ENCODE results near the gene PAIP2. TPM values are rescaled to one million over a fixed set of nuclear protein-coding genes. Genes with fewer than 3 reads are reported as not detected.

Gene PAIP2
- total RNA-seq, 1 experiment from 2014 or later: 95.0 TPM

DNA sequence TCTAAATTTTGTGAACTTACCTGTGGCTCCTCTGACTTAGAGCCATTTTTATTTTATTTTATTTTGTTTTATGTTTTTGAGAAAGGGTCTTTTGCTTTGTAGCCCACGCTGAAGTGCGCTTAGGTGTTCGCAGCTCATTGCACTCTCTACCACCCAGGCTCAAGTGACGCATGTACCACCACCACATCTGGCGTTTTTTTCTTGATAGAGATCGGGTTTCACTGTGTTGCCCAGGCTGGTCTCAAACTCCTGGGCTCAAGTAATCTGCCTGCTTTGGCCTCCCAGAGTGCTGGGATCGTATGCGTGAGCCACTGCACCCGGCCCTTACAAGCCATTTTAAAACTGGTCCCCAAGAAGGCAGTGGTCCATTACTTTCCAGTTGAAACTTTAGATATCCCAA lies 29.6 kb upstream of the PAIP2 start:
- Histone ChIP-seq H3K27me3 (replicated peaks; ENCODE audit: insufficient read depth, low read depth, low read length, poor library complexity) (no peaks in the 10 kb centered on the region), H3K9me3 (ENCODE audit: low read depth, low read length, poor library complexity, severe bottlenecking) (no peaks in the 10 kb centered on the region), H3K4me3 (ENCODE audit: low read depth, low read length, poor library complexity, severe bottlenecking) (no peak overlapping the region), H3K27ac (ENCODE audit: low read depth, low read length, poor library complexity, severe bottlenecking) (no peak overlapping the region), H3K36me3 (ENCODE audit: insufficient read depth, low read length, poor library complexity, severe bottlenecking) (peaks cover 29% of the 10 kb centered on the region), H3K4me1 (ENCODE audit: insufficient read depth, low read length, poor library complexity, severe bottlenecking) (peaks cover 34% of the 10 kb centered on the region)
- ChIA-PET CTCF (interaction anchor here (0.7 kb wide), 1 partner anchor 430 kb away, joined by 3 read pairs; no protein-coding TSS in a partner anchor), POLR2A (ENCODE audit: low non-redundant PET) (no interaction called here)
- TF ChIP-seq EZH2 (IDR thresholded peaks at IDR 0.05; ENCODE audit: borderline replicate concordance, low read depth, low read length, poor library complexity, severe bottlenecking): no peak
- TF ChIP-seq, protein P1, sequence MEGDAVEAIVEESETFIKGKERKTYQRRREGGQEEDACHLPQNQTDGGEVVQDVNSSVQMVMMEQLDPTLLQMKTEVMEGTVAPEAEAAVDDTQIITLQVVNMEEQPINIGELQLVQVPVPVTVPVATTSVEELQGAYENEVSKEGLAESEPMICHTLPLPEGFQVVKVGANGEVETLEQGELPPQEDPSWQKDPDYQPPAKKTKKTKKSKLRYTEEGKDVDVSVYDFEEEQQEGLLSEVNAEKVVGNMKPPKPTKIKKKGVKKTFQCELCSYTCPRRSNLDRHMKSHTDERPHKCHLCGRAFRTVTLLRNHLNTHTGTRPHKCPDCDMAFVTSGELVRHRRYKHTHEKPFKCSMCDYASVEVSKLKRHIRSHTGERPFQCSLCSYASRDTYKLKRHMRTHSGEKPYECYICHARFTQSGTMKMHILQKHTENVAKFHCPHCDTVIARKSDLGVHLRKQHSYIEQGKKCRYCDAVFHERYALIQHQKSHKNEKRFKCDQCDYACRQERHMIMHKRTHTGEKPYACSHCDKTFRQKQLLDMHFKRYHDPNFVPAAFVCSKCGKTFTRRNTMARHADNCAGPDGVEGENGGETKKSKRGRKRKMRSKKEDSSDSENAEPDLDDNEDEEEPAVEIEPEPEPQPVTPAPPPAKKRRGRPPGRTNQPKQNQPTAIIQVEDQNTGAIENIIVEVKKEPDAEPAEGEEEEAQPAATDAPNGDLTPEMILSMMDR (conservative IDR thresholded peaks at IDR 0.05; ENCODE audit: low read depth, low read length): no peak
- no peak for DNase-seq (ENCODE audit: low spot score)
- intact Hi-C loops (cut with micrococcal nuclease; ENCODE audit: unreplicated experiment): no loop called here
- BruUV-seq (replicated peaks): no TSS peak

DNA sequence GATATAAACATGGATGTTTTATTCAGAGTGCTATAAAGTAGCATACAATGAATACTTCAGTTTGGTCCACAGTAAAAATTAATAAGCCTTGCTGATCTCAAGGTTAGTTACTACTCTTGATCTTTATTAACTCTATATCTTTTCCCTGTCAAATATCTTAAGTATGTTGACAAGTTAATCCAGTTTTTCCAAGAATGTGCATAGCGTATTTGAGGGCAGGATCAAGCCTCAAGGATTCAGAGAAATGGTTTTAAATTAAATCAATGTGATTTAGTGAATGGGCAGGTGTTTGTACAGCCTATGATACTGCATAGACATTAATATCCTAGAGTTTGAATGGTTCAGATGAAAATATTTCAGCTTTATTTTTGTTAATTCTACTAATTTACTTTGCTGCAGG lies 27.4 kb upstream of the PAIP2 start:
- ChIA-PET POLR2A (ENCODE audit: low non-redundant PET) (no interaction called here), CTCF (no interaction called here)
- no peak for DNase-seq (ENCODE audit: low spot score)
- peaks cover 22% of the 10 kb centered on the region for H3K4me1 ChIP-seq (ENCODE audit: insufficient read depth, low read length, poor library complexity, severe bottlenecking)
- peaks cover 51% of the 10 kb centered on the region for H3K36me3 ChIP-seq (ENCODE audit: insufficient read depth, low read length, poor library complexity, severe bottlenecking)
- no peaks in the 10 kb centered on the region for H3K9me3 ChIP-seq (ENCODE audit: low read depth, low read length, poor library complexity, severe bottlenecking)
- H3K4me3 ChIP-seq (ENCODE audit: low read depth, low read length, poor library complexity, severe bottlenecking): no peak overlapping the region
- no peaks in the 10 kb centered on the region for H3K27me3 ChIP-seq (replicated peaks; ENCODE audit: insufficient read depth, low read depth, low read length, poor library complexity)
- TF ChIP-seq EZH2 (IDR thresholded peaks at IDR 0.05; ENCODE audit: borderline replicate concordance, low read depth, low read length, poor library complexity, severe bottlenecking): no peak
- TF ChIP-seq, protein P1 (conservative IDR thresholded peaks at IDR 0.05; ENCODE audit: low read depth, low read length): no peak
- no peak overlapping the region for H3K27ac ChIP-seq (ENCODE audit: low read depth, low read length, poor library complexity, severe bottlenecking)
- BruUV-seq (replicated peaks): no TSS peak
- intact Hi-C loops (cut with micrococcal nuclease; ENCODE audit: unreplicated experiment): no loop called here

DNA sequence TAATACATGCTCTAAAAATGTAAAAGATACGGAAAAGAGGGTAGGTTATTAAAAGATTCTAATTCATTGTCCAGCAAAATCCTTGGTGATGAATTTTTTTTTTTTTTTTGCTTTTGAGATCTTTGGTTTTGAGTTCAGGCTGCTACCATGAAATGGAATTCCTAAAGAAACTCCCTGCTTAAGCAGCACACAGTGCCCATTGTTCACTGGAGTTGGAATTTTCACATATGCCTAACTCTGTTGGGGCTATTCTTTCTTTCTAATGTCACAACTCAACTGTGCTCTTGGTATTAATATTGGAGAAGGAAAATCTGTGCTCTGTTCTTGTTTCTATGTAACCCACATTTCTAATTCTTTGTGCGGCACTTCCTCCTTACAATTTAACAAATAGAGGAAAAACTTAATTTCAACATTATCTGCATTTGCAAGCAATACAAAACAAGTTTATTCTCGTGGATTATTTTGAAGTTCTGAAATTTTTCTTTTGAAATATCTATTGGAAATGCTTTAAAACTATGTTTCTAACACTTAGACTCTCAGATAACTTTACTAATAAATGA lies 26.5 kb upstream of the PAIP2 start:
- no TSS peak for BruUV-seq (replicated peaks)
- no peak for DNase-seq (ENCODE audit: low spot score)
- intact Hi-C loops (cut with micrococcal nuclease; ENCODE audit: unreplicated experiment): no loop called here
- ChIA-PET POLR2A (ENCODE audit: low non-redundant PET) (no interaction called here), CTCF (no interaction called here)
- Histone ChIP-seq H3K4me3 (ENCODE audit: low read depth, low read length, poor library complexity, severe bottlenecking) (no peak overlapping the region), H3K4me1 (ENCODE audit: insufficient read depth, low read length, poor library complexity, severe bottlenecking) (peaks cover 15% of the 10 kb centered on the region), H3K27me3 (replicated peaks; ENCODE audit: insufficient read depth, low read depth, low read length, poor library complexity) (no peaks in the 10 kb centered on the region), H3K36me3 (ENCODE audit: insufficient read depth, low read length, poor library complexity, severe bottlenecking) (peaks cover 58% of the 10 kb centered on the region), H3K9me3 (ENCODE audit: low read depth, low read length, poor library complexity, severe bottlenecking) (no peaks in the 10 kb centered on the region), H3K27ac (ENCODE audit: low read depth, low read length, poor library complexity, severe bottlenecking) (no peak overlapping the region)
- TF ChIP-seq, protein P1 (conservative IDR thresholded peaks at IDR 0.05; ENCODE audit: low read depth, low read length): no peak
- TF ChIP-seq EZH2 (IDR thresholded peaks at IDR 0.05; ENCODE audit: borderline replicate concordance, low read depth, low read length, poor library complexity, severe bottlenecking): no peak

Data from A673 (cell line).